GF-D8 (cell line): ENCODE data around the gene MCTP1.
"Not testable (repeated sequence)": the region's sequence is repeated elsewhere in the genome, so short reads cannot be mapped to it uniquely, and the experiment has no call there.

ENCODE experiments used
- DNase-seq: peaks from one replicate; lab custom pipeline; 2025; lab: John Stamatoyannopoulos, UW

The MCTP1 gene

DNA sequence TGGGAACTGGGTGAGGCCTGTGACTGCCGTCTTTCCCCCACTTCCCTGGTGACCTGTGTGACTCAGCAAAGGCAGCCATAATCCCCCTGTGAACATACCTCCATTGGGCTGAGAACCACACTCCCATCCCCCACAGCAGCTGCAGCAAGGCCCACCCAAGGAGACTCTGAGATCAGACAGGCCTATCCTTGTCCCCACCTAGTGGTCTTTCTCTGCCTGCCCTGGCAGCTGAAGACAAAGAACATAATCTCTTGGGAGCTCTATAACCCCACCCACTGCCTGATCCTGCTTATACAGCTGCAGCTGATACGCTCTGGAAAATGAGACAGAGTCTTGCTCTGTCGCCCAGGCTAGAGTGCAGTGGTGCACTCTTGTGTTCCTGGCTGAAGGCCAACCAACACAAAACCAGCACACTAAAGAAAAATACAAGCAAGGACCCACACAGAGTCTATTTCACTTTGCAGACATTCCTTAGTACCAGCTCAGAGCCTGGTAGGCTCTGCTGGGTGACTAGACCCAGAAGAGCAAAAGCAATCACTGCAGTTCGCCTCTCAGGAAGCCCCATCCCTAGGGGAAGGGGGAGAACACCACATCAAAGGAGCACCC lies 106.7 kb downstream of the MCTP1 start:
- DNase-seq: no peak

DNA sequence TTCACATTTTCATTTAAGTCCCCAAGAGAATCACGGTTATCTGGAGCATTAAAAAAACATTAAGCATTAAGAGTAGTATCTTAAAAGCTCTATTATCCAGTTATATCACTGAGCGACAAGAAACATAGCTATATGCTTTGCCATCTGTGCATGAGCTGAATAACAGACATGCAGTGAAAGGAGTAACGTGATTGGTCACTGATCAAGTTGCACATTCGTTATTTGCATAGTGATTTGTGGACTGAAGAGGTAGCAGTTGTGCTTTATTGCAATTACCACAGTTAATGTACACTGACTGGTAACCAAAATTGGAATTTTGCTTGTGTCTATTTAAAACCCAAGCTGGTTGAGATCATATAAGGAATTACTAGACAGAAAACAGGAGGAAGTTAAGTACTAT lies 107.4 kb downstream of the MCTP1 start:
- no peak for DNase-seq

DNA sequence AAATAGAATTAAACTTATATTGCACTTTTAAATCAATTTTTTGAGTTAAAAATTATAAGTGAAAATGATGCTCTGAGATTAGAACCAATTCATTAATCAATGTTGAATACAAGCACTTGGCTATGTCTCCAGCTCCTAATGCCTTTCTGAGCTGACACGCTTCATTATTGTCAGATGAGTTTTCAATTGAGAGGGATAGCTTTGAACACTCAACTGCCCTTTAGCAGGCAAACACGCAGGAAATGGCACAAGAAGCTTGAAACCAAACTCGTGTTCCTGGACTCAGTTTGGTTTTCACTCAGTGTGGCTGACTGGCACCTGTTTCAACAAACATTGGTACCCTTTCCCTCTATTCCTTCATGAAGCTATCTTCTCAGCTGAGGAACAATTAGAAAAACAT lies 109.8 kb downstream of the MCTP1 start:
- no peak for DNase-seq

DNA sequence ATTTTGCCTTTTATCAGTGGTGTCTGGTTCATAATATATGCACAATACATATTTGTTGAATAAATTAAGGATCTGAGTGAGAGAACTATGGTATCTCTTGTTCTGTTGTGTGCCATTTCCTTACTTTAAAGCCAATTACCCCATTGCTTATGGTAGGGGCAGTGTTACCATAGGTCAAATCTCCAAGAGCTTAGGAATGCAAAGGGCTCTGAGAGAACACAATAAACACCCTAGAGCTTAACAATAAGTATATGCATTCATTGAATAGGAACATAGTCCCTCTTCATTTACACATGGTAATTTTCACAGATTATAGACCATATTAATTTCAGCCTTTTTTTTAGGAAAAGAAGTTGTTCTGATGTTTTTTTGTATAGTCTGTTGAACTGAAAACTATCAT lies 112.2 kb downstream of the MCTP1 start:
- no peak for DNase-seq

DNA sequence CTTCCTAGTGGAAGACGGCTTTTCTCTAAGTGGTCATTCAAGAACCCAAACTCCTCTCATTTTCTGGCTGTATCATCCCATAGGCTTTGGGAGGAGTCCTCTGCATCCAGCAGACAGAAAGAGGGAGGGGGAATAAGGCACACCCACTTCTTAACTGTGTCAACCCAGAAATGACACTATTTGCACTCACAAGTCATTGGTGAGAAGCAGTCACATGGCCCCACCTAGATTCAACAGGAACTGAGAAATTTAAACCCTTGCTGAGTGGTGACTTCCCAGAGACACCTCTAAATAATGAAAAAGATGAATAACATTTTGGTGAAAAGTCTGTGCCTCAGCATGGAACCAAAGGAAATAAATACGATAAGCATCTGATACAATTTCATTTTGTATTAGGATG lies 120.0 kb downstream of the MCTP1 start:
- DNase-seq: no peak

DNA sequence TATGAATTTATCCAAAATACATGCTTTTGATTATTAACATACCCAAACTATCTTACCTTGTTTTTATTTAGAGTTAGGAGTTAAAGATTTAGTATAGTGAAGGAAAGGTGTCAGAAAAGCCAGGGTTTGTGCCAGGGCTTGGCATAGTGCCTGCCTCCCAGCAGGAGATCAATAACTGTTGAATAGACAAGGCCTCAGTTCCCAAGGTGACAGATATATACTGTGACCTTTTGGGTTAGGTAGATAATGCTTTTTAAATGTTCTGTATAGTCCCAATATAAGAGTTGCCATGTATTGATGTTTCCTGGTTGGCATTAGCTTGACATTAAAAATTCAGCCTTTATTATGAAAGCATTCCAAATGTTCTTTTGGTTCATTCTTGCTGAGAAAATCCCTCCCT lies 121.8 kb downstream of the MCTP1 start:
- no peak for DNase-seq

DNA sequence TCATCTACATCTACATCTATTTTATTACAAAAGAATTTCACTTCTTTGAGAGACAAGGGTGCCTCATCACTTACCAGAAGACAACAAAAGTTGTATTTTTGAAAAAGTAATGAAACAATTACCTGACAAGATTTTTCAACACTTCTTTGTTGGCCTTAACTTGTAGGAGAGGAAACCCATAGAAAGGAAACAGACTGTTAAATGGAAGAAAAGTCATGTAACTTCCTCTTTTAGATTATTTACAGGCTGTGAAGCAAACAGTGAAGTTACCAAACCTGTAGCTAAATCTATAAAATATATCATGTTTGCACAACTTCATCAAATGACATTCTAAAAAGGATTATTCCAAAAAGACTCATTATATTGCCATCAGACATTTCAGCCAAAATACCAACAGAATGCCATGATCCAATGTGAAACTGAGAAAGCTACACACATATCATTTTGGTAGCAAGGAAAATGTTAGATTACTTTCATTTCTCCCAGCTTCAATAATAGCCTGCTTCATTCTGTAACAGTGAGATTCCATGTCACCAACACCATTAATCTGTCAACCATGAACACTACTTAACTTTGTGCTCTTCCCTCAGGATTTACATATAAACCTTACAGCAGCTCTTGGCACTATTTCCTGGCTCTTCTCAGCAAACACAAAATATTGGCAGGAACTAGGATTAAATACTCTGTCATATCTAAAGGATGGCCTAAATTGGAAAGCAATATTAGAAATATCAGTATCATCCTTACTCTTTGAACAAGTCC lies 122.5 kb downstream of the MCTP1 start:
- DNase-seq: peak; percentile 73

DNA sequence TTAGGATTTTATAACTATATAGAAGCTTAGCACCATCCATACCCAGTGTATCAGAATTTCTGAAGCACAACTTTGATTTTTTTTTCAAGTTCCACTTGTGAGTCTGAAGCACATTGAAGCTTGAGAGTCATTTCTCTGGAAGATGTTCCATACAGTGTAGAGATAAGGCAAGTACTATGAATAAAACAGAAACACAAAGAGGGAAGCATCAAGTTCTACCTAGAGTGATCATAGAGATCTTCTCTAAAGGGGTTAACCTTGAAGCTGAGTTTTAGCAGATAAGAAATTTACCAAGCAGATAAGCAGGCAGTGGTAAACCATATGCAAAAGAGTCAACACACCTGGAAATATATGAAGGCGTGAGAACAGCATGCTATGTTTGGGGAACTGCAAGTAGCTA lies 125.3 kb downstream of the MCTP1 start:
- no peak for DNase-seq

DNA sequence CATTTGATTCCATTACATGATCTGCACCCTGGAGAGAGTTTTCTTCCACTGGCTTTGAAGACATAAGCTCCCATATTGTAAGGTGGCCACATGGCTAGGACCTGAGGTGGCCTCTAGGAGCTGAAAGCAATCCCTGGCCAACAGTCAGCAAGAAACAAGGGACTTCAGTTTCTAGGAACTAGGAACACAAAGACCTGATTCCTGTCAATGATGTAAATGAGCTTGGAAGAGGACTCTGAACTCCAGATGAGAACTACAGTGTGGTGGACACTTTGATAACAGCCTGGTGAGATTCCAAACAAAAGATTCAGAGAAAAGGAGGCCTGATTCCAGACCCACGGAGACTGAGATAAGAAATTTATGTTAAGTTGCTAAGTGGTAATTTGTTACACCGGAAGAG lies 129.0 kb downstream of the MCTP1 start:
- no peak for DNase-seq

DNA sequence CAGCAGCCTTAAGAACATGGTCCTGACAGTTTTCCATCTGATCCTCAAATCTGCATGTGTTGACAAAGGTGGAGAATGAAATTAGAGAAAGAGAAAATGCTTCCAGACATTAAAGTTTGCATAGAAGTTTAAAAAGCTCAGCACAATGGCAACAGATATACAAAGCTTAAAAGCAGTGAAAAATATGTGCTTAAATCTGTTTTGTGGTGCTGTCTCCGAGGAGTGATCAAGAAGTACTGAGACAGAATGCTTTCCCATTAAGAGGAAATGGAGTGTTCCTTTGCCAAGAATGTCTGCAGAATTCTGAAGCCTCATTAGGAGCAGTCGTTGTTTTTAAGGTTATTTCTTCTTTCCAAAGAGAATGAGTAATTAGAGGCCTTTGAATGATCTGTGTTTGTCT lies 131.4 kb downstream of the MCTP1 start:
- no peak for DNase-seq

DNA sequence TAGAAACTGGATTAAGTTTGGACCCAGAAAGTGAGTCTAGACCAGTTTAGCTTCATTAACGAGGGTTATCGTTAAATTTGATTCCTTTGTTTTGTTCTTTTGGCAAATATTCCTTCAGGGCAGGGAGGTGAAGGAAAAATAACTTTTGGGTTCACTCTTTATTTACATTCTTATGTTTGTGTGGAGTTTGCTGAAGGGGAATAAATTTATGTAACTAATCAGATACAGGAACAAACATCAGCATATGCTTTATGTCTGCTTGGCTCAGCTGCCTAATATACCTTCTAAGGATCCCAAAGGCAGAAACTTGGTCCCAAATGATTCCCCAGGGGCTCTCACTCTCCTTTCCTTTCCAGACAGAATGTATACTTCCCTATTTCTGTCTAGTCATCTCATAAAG lies 132.4 kb downstream of the MCTP1 start:
- DNase-seq: no peak

DNA sequence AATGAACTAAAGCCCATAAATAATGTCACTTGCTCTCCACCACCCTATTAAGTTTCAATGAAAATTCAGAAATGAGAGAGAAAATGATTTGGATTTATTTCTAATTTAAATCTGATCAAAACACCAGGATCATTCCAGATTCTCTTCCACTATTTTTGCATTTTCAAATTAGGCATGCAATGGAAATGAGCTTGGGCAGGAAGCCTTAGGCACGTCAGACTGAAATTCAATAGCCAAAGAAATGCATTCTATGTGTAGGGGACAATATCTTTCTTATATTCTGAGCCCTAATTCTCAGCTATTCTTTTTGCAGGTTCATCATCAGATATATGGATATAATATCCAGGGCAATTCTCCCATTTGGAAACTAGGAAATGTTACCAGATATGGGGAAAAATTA lies 132.8 kb downstream of the MCTP1 start:
- no peak for DNase-seq

DNA sequence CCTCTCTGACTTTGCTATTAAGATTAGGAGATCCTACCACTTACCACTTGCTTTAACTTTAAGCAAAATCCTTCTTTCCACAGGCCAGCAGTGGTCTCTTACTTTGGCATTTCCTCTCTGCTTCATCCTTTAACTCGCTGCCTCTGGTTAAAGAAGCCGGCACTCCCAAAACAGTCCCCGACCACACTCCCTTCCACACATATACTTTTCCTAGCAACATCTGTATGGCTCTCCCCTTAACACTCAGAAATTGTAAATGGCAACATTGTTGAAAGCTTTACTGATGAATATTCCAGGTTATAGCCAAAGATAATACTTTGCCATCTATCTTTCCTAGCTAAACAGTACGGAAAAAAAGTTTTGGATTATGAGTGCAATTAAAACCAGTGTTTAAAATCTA lies 133.2 kb downstream of the MCTP1 start:
- DNase-seq: no peak

DNA sequence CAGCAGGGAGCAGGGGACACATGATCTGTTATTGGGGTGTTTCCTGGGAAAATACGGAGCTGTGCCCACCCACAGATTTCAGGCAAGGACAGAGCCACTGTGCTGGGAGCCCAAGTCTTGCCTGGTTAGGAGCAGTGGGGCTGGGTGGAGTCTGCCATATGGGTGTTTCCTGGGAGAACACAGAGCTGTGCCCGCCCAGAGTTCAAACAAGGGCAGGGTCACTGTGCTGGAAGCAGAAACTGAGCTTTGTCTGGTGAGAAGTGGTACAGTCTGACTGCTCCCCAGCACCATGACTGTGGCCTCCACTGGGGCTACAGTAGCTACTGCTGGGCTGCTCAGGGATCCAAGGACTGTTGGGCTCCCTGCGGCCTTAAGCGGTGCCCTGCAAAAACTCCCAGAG lies 135.5 kb downstream of the MCTP1 start:
- DNase-seq: no peak

DNA sequence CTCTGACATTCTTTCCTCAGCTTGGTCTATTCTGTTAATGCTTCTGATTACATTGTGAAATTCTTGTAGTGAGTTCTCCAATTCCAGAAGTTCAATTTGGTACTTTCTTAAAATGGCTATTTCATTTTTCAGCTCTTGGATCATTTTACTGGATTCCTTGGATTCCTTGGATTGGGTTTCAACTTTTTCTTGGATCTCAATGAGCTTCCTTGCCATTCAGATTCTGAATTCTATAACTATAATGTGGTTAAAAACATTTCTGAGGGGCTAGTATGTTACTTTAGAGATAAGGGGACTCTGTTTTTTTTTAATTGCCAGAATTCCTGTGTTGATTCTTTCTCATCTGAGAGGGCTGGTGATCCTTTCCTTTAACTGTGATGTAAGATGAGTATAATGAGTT lies 136.4 kb downstream of the MCTP1 start:
- no peak for DNase-seq

DNA sequence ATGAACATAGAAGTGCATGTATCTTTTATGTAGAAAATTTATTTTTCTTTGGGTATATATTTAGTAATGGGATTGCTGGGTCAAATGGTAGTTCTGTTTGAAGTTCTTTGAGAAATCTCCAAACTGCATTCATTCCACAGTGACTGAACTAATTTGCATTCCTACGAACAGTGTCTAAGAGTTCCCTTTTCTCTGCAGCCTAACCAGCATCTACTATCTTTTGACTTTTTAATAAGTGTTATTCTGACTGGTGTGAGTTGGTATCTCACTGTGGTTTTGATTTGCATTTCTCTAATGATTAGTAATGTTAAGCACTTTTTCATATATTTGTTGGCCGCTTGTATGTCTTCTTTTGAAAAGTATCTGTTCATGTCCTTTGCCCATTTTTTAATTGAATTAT lies 141.0 kb downstream of the MCTP1 start:
- DNase-seq: not testable (repeated sequence)

DNA sequence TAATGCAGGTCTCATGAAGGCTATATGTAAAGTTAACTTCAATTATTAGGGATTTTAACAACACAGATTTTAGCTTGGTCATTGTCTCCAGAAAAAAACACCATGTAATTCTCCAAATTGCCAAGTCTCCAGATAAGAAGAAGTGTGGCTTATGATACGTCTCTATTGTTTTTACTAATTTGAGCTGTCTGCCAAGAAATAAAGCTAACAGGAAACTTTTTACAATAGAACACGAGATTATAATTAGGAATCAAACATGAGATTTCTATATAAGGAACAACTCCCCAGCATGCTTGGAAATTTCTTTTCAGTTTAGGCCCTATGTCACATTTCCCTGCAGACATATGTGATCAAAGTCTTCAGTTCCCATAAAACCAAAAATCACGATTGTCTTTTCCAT lies 142.7 kb downstream of the MCTP1 start:
- no peak for DNase-seq

DNA sequence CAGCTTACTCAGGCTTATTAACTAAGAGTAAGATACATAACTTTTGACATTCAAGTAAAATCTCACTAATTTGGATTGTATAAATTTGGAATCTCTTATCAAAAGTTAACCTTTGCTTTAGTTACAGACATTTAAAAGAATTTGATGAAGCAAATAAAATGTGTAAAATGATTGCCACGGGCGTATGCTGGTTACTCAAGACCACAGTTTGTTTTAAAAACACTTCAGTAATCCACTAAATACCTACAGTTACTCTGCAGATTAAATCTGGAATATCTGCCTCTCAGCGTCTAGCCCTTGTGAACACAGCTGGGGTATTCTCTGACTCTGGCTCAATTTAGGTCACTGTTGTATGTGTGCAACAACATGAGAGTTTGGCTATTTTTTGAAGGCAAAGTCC lies 143.8 kb downstream of the MCTP1 start:
- no peak for DNase-seq

DNA sequence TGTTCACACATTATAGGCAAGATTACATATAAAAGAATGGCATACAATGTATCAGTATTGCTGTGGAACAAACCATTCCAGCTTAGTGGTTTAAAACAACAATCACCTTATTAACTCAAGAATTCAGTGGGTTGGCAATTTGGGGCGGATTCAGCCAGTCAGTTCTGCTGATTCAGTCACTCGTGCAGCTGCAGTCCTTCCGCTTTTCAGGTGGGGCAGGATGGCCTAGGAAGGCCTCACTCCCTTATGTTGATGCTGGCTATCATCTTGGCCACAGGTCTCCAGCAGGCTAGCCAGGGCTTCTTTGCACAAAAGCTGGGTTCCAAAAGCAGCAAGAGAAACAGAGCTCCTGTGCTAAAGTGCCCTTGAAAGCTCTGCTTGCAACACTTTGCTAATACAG lies 150.6 kb downstream of the MCTP1 start:
- DNase-seq: no peak

DNA sequence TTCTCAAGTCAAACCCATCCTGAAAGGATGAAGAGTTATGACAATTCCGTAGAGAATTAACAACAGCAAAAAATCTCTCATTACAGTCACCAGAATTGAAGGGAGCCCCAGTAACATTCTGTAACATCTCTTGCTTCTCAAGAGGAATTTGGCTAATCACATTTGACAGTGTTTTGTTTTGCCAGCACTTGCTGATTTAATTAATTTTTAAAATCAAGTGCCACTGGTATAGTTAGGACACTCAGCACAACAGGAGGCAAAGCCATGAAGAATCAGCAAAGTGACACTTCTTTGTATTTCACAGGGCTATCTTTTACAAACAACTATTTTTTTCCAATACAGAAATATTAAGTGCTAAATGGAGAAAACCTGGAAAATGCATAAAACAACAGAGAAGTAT lies 152.8 kb downstream of the MCTP1 start:
- DNase-seq: no peak

DNA sequence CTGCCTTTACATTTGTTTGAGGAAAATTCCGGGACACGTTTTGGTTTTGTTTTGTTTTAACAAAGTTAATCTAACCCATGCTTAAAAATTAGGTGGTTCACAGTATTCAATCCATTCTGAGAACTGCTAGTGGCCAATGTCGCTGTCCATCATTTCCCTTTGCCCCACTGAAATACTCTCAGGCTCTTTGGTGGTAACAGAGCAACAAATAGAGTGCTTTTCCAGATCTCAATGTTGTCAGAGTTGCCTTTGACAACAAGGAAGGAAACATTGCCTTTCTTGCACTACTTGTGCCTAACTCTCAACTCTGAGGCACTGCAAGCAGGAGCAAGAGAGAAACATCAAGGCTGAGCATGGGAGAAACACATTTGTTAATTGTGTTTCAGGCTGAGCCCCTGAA lies 154.0 kb downstream of the MCTP1 start:
- no peak for DNase-seq

DNA sequence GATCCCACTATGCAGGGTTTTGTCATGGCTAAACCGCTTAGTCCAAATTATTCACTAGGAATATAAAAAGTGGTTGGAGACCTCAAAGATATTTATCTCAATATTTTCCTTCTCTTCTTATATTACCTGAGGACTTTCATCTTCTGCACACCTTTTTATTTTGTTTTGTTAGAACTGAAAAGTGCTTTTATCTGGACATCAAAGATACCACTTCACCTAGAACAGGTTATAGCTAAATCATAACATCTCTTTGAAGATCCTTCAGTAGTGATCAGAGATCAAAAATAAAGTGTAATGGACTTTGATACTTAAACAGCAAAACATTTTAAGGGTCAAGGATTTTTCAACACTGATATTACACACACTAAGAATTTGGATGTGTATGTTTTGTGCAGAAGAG lies 160.2 kb downstream of the MCTP1 start:
- DNase-seq: no peak

DNA sequence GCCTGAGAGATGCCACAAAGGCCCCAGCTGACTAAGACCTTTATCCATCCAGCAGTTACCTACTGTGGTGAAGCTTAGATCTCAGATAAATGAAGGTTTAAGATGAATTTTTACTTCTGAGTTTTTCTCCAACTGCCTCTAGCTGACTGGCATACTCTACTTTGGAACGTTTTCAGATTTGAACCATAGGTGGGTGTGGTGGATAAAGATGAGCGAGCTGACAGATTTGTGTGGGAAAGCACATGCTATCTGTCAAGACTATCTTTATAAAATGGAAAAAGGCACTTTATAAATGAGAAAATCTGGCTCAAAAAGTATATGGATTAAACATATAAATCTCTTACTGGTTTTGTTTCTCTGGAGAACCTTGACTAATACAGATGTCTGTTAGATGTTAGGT lies 160.8 kb downstream of the MCTP1 start:
- DNase-seq: no peak

DNA sequence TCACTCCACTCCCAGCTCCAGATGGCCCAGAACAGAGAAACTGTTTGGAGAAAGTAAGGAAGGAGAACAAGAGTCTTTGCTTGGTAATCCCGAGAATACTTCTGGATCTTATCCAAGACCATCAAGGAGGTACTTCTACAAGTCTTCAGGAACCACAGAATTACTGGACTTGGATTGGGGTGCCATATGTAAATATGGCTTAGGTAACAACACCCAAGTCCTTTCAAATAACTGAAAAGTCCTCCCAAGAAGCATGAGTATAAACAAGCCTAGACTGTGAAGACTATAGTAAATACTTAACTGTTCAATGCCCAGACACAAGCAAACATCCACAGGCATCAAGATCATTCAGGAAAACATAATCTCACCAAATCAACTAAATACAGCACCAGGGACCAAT lies 170.0 kb downstream of the MCTP1 start:
- no peak for DNase-seq
